GM18519 (cell line): ENCODE measurements around the gene CLCN7.
"Not testable (repeated sequence)": the region's sequence is repeated elsewhere in the genome, so short reads cannot be mapped to it uniquely, and the experiment has no call there.

Experiments
- ATAC-seq: cut with Tn5 transposase; IDR thresholded peaks from one replicate; pipeline ENCODE4 v1.9.1; 2021; ENCODE audit warnings: mild to moderate bottlenecking, moderate library complexity; ENCODE audit not compliant: unreplicated experiment, low FRiP score

The CLCN7 gene

GRCh38 chr16:1488054-1488601, 13.3 kb upstream of the CLCN7 start:
- no peak for ATAC-seq

- ATAC-seq = no peak
These were observed 12.7 kb upstream of the CLCN7 start for GRCh38 chr16:1487395-1488053.

- no peak for ATAC-seq
These were observed 11.9 kb upstream of the CLCN7 start for GRCh38 chr16:1486551-1487390.

- ATAC-seq = no peak
These were observed 11.1 kb upstream of the CLCN7 start for GRCh38 chr16:1485847-1486496.

GRCh38 chr16:1481906-1482835, 7.3 kb upstream of the CLCN7 start:
- no peak for ATAC-seq

- ATAC-seq = not testable (repeated sequence)
These were observed 4.1 kb upstream of the CLCN7 start for GRCh38 chr16:1478937-1479336.

- ATAC-seq = no peak
These were observed 2.2 kb upstream of the CLCN7 start for GRCh38 chr16:1477033-1477432.

- ATAC-seq = no peak
These were observed 805 bp upstream of the CLCN7 start for GRCh38 chr16:1475552-1476114.

GRCh38 chr16:1474082-1474795, 589 bp downstream of the CLCN7 start:
- ATAC-seq = peak; percentile 17

GRCh38 chr16:1472974-1473373, 1.9 kb downstream of the CLCN7 start:
- no peak for ATAC-seq

GRCh38 chr16:1471569-1472194, 3.1 kb downstream of the CLCN7 start:
- no peak for ATAC-seq

- ATAC-seq = no peak
These were observed 4.2 kb downstream of the CLCN7 start for GRCh38 chr16:1470481-1471251.

- ATAC-seq = no peak
These were observed 5.1 kb downstream of the CLCN7 start for GRCh38 chr16:1469693-1470201.

- ATAC-seq = not testable (repeated sequence)
These were observed 5.7 kb downstream of the CLCN7 start for GRCh38 chr16:1469141-1469540.

GRCh38 chr16:1468426-1468810, 6.4 kb downstream of the CLCN7 start:
- ATAC-seq = no peak

GRCh38 chr16:1466968-1467521, 7.8 kb downstream of the CLCN7 start:
- ATAC-seq = no peak

GRCh38 chr16:1466054-1466453, 8.8 kb downstream of the CLCN7 start:
- ATAC-seq = no peak

GRCh38 chr16:1465567-1465915, 9.3 kb downstream of the CLCN7 start:
- no peak for ATAC-seq
